Colonic mucosa (tissue), 4 donors: ENCODE data around the gene USP26. TPM values are rescaled to one million over a fixed set of nuclear protein-coding genes. Genes with fewer than 3 reads are reported as not detected.
A peak's percentile ranks its signal among the peaks of the same experiment; 100 is the strongest.
"Not testable (repeated sequence)": the region's sequence is repeated elsewhere in the genome, so short reads cannot be mapped to it uniquely, and the experiment has no call there.

ENCODE experiments used
- DNase-seq: peaks from one replicate; pipeline ENCODE4 v3.0.0-alpha.2; 2020
- H3K27ac ChIP-seq: fragments of 200-600 bp; one replicate; pipeline ENCODE4 v1.8.0; 2021
- H3K27me3 ChIP-seq: fragments of 200-600 bp; one replicate; pipeline ENCODE4 v1.8.0; 2021
- H3K36me3 ChIP-seq: fragments of 200-600 bp; one replicate; pipeline ENCODE4 v1.8.0; 2021
- H3K4me1 ChIP-seq: fragments of 200-600 bp; one replicate; pipeline ENCODE4 v1.8.0; 2021; ENCODE audit warnings: mild to moderate bottlenecking
- H3K4me3 ChIP-seq: fragments of 200-600 bp; one replicate; pipeline ENCODE4 v1.8.0; 2021
- H3K9ac ChIP-seq, 2 donors: one replicate each; pipeline ENCODE4 v1.7.0; 2013; ENCODE audit warnings: control low read depth in 2 of 2, low read depth in 2 of 2, low read length in 2 of 2
- H3K9me3 ChIP-seq: fragments of 200-600 bp; one replicate; pipeline ENCODE4 v1.8.0; 2021
- CTCF ChIP-seq: fragments of 200-600 bp; IDR thresholded peaks from one replicate; pipeline ENCODE4 v1.8.0; 2022; ENCODE audit warnings: antibody characterized with exemption, mild to moderate bottlenecking
- intact Hi-C: fragments of 100-400 bp; cut with DNase I; formaldehyde crosslinking; loops from one replicate; pipeline ENCODE4 v1.14.1; 2022
- total RNA-seq, 2 donors: library from RNA; stranded (reverse); fragmentation: NEBNext Ultra II Directional in 1 of 2; extraction: Animal tissue kit (Norgen Biotek cat#: 25700) in 1 of 2; gene quantifications; one replicate each; pipeline ENCODE4 v1.2.1, GENCODE V29; 2021
- donor health status: healthy.
- donor health status: DM: no; HTN: no; CAD: no.
- donor health status: DM: no; HTN: no; CAD: no.

The USP26 gene
- total RNA-seq, 2 donors from 2014 or later = not detected

GRCh38 chrX:133089411-133089810 is 7.5 kb downstream of the USP26 start:
- Histone ChIP-seq H3K36me3 (no peaks in the 10 kb centered on the region), H3K27me3 (no peaks in the 10 kb centered on the region), H3K4me3 (no peak overlapping the region), H3K4me1 (no peaks in the 10 kb centered on the region), H3K27ac (no peak overlapping the region), H3K9me3 (no peaks in the 10 kb centered on the region), H3K9ac (no peak overlapping the region)
- no peak for TF ChIP-seq CTCF
- intact Hi-C loops = no loop called here
- DNase-seq = no peak

GRCh38 chrX:133085785-133086184 is 11.1 kb downstream of the USP26 start:
- no peaks in the 10 kb centered on the region for H3K4me1 ChIP-seq

GRCh38 chrX:133085056-133085455 is 11.9 kb downstream of the USP26 start:
- H3K9ac ChIP-seq, H3K9me3 ChIP-seq, H3K4me3 ChIP-seq, H3K27ac ChIP-seq, H3K36me3 ChIP-seq, H3K4me1 ChIP-seq, DNase-seq, intact Hi-C loops, H3K27me3 ChIP-seq: not testable (repeated sequence)

More at GRCh38 chrX:133085785-133086184, 11.1 kb downstream of the USP26 start:
- Histone ChIP-seq H3K4me3 (no peak overlapping the region), H3K36me3 (no peaks in the 10 kb centered on the region), H3K27me3 (no peaks in the 10 kb centered on the region), H3K9me3 (no peaks in the 10 kb centered on the region), H3K27ac (no peak overlapping the region), H3K9ac (no peak overlapping the region)
- peak; percentile 71 for DNase-seq
- intact Hi-C loops = no loop called here
- no peak for TF ChIP-seq CTCF

- H3K27ac ChIP-seq = no peak overlapping the region
- no peak for TF ChIP-seq CTCF
- H3K9ac ChIP-seq = no peak overlapping the region
- H3K4me3 ChIP-seq = no peak overlapping the region
- intact Hi-C loops = no loop called here
- H3K4me1 ChIP-seq = no peaks in the 10 kb centered on the region
- H3K36me3 ChIP-seq = no peaks in the 10 kb centered on the region
- no peaks in the 10 kb centered on the region for H3K9me3 ChIP-seq
- no peak for DNase-seq
- no peaks in the 10 kb centered on the region for H3K27me3 ChIP-seq
Measured at GRCh38 chrX:133083899-133084298, 13.0 kb downstream of the USP26 start.

- no peaks in the 10 kb centered on the region for H3K36me3 ChIP-seq
- no peak overlapping the region for H3K9ac ChIP-seq
- no peaks in the 10 kb centered on the region for H3K9me3 ChIP-seq
- TF ChIP-seq CTCF = no peak
- no peaks in the 10 kb centered on the region for H3K4me1 ChIP-seq
- H3K27me3 ChIP-seq = no peaks in the 10 kb centered on the region
- no peak overlapping the region for H3K27ac ChIP-seq
- H3K4me3 ChIP-seq = no peak overlapping the region
- intact Hi-C loops = no loop called here
- no peak for DNase-seq
Measured at GRCh38 chrX:133081990-133082389, 14.9 kb downstream of the USP26 start.

- H3K4me3 ChIP-seq, H3K27ac ChIP-seq, H3K9me3 ChIP-seq, H3K9ac ChIP-seq, DNase-seq, H3K36me3 ChIP-seq, H3K27me3 ChIP-seq, H3K4me1 ChIP-seq, intact Hi-C loops: not testable (repeated sequence)
Measured at GRCh38 chrX:133077856-133078255, 19.1 kb downstream of the USP26 start.

GRCh38 chrX:133072566-133072965 is 24.3 kb downstream of the USP26 start:
- Histone ChIP-seq H3K36me3 (no peaks in the 10 kb centered on the region), H3K9ac (no peak overlapping the region), H3K4me3 (no peak overlapping the region), H3K27ac (no peak overlapping the region), H3K4me1 (no peaks in the 10 kb centered on the region), H3K27me3 (peaks cover 4% of the 10 kb centered on the region), H3K9me3 (no peaks in the 10 kb centered on the region)
- no peak for TF ChIP-seq CTCF
- no peak for DNase-seq
- intact Hi-C loops = no loop called here
